ENCODE results near the gene NRTN. TPM values are rescaled to one million over a fixed set of nuclear protein-coding genes. Genes with fewer than 3 reads are reported as not detected.

NRTN gene
- total and polyA plus RNA-seq, 2 of the 13 experiments (the other 11 are each of a cell fraction or from before 2014, with no cell fraction given): 4.1 to 5.3 TPM

DNA sequence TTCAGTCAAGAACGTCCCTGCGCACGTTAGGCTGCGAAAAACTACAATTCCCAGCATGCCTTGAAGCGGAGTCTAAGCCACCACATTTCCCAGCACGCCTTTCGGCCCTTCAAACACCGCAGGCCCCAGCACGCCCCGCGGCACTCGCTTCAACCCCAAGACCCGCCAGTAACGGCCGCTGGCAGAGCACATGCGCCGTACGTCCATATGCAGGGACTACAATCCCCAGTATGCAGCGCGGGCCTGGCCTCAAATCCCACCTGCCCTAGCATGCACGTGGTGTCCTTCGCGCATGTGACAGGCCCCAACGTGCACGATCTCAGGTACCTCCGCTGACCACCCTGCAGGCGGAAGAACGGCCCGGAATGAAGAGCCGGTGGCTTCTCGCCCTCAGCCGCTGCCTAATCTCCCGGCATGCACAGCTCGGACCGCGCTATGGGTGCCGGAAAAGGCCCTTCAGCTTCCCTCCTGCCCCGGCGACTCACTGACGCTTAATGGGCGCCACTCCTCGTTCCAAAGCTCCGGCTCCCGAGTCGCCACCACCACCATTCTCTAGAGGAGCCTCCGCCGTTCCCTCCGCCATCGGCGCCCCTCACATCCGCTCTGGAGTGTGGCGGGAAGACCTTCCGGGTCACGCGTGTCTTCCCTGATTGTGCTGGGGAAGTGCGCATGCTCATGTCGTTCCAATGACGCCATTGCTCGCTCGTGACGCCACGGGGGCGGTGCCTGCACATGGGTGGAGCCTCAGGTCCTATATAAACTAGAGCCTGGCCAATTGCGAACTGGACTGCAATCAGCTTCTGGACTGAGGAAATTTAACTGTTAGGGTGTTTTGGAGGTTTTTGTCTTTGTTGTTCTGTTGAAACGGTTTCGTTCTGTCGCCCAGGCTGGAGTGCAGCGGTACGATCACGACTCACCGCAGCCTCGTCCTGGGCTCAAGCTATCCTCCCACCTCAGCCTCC is 14.0 kb upstream of the NRTN start, which contains the start of gene DUS3L (continued):
- TF ChIP-seq RXRA (CRISPR knock-in tag; IDR thresholded peaks at IDR 0.05) (peak; percentile 79; the same call in 1 of the 2 replicates), FOXA1 (IDR thresholded peaks at IDR 0.05) (no peak), FOXA1 (CRISPR knock-in tag; IDR thresholded peaks at IDR 0.05) (0 out of 2 replicates have a peak, but pooled peaks have one; percentile 2), ZNF326 (CRISPR knock-in tag; IDR thresholded peaks at IDR 0.05; ENCODE audit: borderline replicate concordance) (peak; percentile 44; the same call in 1 of the 2 replicates), ZNF609 (CRISPR knock-in tag; IDR thresholded peaks at IDR 0.05; ENCODE audit: borderline replicate concordance) (peak; percentile 71; the same call in 1 of the 2 replicates), PBX3 (CRISPR knock-in tag; IDR thresholded peaks at IDR 0.05; ENCODE audit: borderline replicate concordance) (no peak), PAWR (CRISPR knock-in tag; IDR thresholded peaks at IDR 0.05; ENCODE audit: borderline replicate concordance) (no peak), ZNF720 (CRISPR knock-in tag; IDR thresholded peaks at IDR 0.05) (0 out of 2 replicates have a peak, but pooled peaks have one; percentile 39), ZNF382 (CRISPR knock-in tag; IDR thresholded peaks at IDR 0.05; ENCODE audit: borderline replicate concordance) (no peak), RARG (CRISPR knock-in tag; IDR thresholded peaks at IDR 0.05; ENCODE audit: low read depth) (no peak), SRY (CRISPR knock-in tag; IDR thresholded peaks at IDR 0.05) (peak; percentile 90), ZNF337 (CRISPR knock-in tag; IDR thresholded peaks at IDR 0.05; ENCODE audit: borderline replicate concordance, low read depth) (0 out of 2 replicates have a peak, but pooled peaks have one; percentile 14), E2F1 (CRISPR knock-in tag; IDR thresholded peaks at IDR 0.05) (no peak), ZNF841 (CRISPR knock-in tag; IDR thresholded peaks at IDR 0.05; ENCODE audit: borderline replicate concordance) (no peak), ZFP82 (CRISPR knock-in tag; IDR thresholded peaks at IDR 0.05; ENCODE audit: borderline replicate concordance) (peak; percentile 69; the same call in 1 of the 2 replicates), ZNF446 (CRISPR knock-in tag; IDR thresholded peaks at IDR 0.05) (peak; percentile 67; the same call in 1 of the 2 replicates), GABPA (IDR thresholded peaks at IDR 0.05; ENCODE audit: low read depth, low read length) (peak; percentile 82), GABPA (CRISPR knock-in tag; IDR thresholded peaks at IDR 0.05; ENCODE audit: low read depth) (peak; percentile 94), HNRNPL (IDR thresholded peaks at IDR 0.05; ENCODE audit: low read depth, low read length) (no peak)
- TF ChIP-seq, protein P1, sequence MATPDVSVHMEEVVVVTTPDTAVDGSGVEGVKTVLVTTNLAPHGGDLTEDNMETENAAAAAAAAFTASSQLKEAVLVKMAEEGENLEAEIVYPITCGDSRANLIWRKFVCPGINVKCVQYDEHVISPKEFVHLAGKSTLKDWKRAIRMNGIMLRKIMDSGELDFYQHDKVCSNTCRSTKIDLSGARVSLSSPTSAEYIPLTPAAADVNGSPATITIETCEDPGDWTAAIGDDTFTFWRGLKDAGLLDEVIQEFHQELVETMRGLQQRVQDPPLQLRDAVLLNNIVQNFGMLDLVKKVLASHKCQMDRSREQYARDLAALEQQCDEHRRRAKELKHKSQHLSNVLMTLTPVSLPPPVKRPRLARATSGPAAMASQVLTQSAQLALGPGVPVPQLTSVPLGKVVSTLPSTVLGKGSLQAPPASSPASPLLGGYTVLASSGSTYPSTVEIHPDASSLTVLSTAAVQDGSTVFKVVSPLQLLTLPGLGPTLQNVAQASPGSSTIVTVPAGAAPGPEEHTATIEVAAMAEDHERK (CRISPR knock-in tag; IDR thresholded peaks at IDR 0.05; ENCODE audit: low read depth): no peak; the same call in 1 of the 2 replicates
